Measurements from ENCODE around the gene RAD51B.

The RAD51B gene

GRCh38 chr14:68607867-68608573 lies 788.4 kb downstream of the RAD51B start:
- H3K4me1 ChIP-seq: peaks cover 3% of the 10 kb centered on the region
- H3K27me3 ChIP-seq (ENCODE audit: control insufficient read depth, insufficient read depth, low read length): no peaks in the 10 kb centered on the region
- H3K4me2 ChIP-seq (ENCODE audit: low read length): no peak overlapping the region
- H3K9me3 ChIP-seq (ENCODE audit: control insufficient read depth, low read length): no peaks in the 10 kb centered on the region
- no peaks in the 10 kb centered on the region for H3K36me3 ChIP-seq (ENCODE audit: control insufficient read depth, insufficient read depth, low read length)
- peak overlapping the region; percentile 29 for H2AFZ ChIP-seq
- TF ChIP-seq CTCF (IDR thresholded peaks at IDR 0.05): no peak
- H3K27ac ChIP-seq: peak overlapping the region; percentile 25
- H3K9ac ChIP-seq: no peak overlapping the region
- no peak overlapping the region for H3K4me3 ChIP-seq (ENCODE audit: low read depth, low read length)
- no peaks in the 10 kb centered on the region for H3K79me2 ChIP-seq

DNA sequence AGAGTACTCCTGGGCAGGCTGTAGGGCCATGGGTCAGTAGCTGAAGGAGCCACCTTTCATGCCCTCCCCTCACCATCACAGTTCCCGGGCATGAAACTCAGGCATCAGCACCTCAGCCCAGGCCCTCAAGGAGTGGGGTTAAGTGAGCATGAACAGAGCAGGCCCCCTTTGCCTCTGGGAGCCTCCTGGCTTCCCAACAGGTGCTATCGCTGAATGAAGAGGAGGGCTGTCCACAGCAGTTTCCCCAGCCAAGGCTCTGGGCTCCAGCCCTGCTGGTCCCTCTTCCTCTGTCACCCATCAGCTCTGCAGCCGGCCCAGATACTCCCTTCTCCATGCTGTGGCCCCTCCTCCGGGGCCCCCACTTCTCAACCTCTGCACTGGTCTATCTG lies 789.0 kb downstream of the RAD51B start:
- Histone ChIP-seq H3K27me3 (ENCODE audit: control insufficient read depth, insufficient read depth, low read length) (no peaks in the 10 kb centered on the region), H3K4me1 (peaks cover 3% of the 10 kb centered on the region), H3K4me2 (ENCODE audit: low read length) (no peak overlapping the region), H3K36me3 (ENCODE audit: control insufficient read depth, insufficient read depth, low read length) (no peaks in the 10 kb centered on the region), H3K9ac (no peak overlapping the region), H3K79me2 (no peaks in the 10 kb centered on the region), H2AFZ (no peak overlapping the region), H3K27ac (no peak overlapping the region), H3K9me3 (ENCODE audit: control insufficient read depth, low read length) (no peaks in the 10 kb centered on the region), H3K4me3 (ENCODE audit: low read depth, low read length) (no peak overlapping the region)
- no peak for TF ChIP-seq CTCF (IDR thresholded peaks at IDR 0.05)

- H3K9me3 ChIP-seq (ENCODE audit: control insufficient read depth, low read length): no peaks in the 10 kb centered on the region
- no peak overlapping the region for H3K4me2 ChIP-seq (ENCODE audit: low read length)
- H2AFZ ChIP-seq: no peak overlapping the region
- no peak for TF ChIP-seq CTCF (IDR thresholded peaks at IDR 0.05)
- no peaks in the 10 kb centered on the region for H3K36me3 ChIP-seq (ENCODE audit: control insufficient read depth, insufficient read depth, low read length)
- H3K79me2 ChIP-seq: no peaks in the 10 kb centered on the region
- H3K27me3 ChIP-seq (ENCODE audit: control insufficient read depth, insufficient read depth, low read length): no peaks in the 10 kb centered on the region
- no peak overlapping the region for H3K27ac ChIP-seq
- peaks cover 3% of the 10 kb centered on the region for H3K4me1 ChIP-seq
- no peak overlapping the region for H3K4me3 ChIP-seq (ENCODE audit: low read depth, low read length)
- no peak overlapping the region for H3K9ac ChIP-seq
Observed at GRCh38 chr14:68609012-68609411, 789.4 kb downstream of the RAD51B start.

DNA sequence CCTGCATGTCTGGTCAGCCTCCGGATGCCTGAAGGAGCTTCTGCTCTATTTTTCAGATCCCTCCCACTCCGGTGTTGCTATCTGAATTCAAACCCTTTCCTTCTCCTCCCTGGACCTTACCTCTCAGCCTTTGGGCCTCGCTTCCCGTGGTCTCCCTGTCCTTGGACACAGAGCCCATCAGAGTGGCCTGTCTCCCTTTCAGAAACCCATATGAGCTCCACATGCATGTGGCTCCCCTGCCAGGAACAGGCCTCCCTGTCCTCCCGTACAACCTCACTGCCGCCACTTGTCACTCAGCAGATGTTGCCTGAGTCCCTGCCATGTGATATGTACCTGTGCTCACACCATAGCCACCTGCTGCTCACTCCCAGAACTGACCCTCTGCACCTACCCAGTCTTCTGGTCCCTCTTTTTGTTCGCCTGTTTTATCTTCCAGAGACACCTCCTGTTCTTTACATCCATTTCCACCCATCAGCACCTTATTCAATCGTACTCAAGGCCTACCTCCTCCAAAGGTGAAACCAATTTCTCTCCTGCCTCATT lies 790.7 kb downstream of the RAD51B start:
- no peaks in the 10 kb centered on the region for H3K36me3 ChIP-seq (ENCODE audit: control insufficient read depth, insufficient read depth, low read length)
- H3K79me2 ChIP-seq: no peaks in the 10 kb centered on the region
- H3K27me3 ChIP-seq (ENCODE audit: control insufficient read depth, insufficient read depth, low read length): no peaks in the 10 kb centered on the region
- no peak overlapping the region for H3K27ac ChIP-seq
- no peak overlapping the region for H3K4me3 ChIP-seq (ENCODE audit: low read depth, low read length)
- no peak overlapping the region for H2AFZ ChIP-seq
- no peaks in the 10 kb centered on the region for H3K9me3 ChIP-seq (ENCODE audit: control insufficient read depth, low read length)
- TF ChIP-seq CTCF (IDR thresholded peaks at IDR 0.05): no peak
- no peak overlapping the region for H3K9ac ChIP-seq
- H3K4me1 ChIP-seq: peaks cover 3% of the 10 kb centered on the region
- no peak overlapping the region for H3K4me2 ChIP-seq (ENCODE audit: low read length)

GRCh38 chr14:68611599-68611998 lies 792.0 kb downstream of the RAD51B start:
- Histone ChIP-seq H2AFZ (no peak overlapping the region), H3K79me2 (no peaks in the 10 kb centered on the region), H3K27ac (no peak overlapping the region), H3K36me3 (ENCODE audit: control insufficient read depth, insufficient read depth, low read length) (no peaks in the 10 kb centered on the region), H3K9ac (no peak overlapping the region), H3K4me2 (ENCODE audit: low read length) (no peak overlapping the region), H3K4me1 (peaks cover 3% of the 10 kb centered on the region), H3K9me3 (ENCODE audit: control insufficient read depth, low read length) (no peaks in the 10 kb centered on the region), H3K4me3 (ENCODE audit: low read depth, low read length) (no peak overlapping the region), H3K27me3 (ENCODE audit: control insufficient read depth, insufficient read depth, low read length) (no peaks in the 10 kb centered on the region)
- TF ChIP-seq CTCF (IDR thresholded peaks at IDR 0.05): no peak

Data from parathyroid adenoma (tissue), 2 donors.